Adipocyte (in vitro differentiated cells): Measurements from ENCODE around the gene DNAJC1.

Experiments used
- DNase-seq: peaks from one replicate; pipeline ENCODE4 v3.0.0-alpha.2; 2015; ENCODE audit warnings: low read depth
- H3K27me3 ChIP-seq: replicated peaks from 2 replicates; pipeline ENCODE4 v1.7.0; 2013; ENCODE audit warnings: mild to moderate bottlenecking, low read length, moderate library complexity; ENCODE audit not compliant: control insufficient read depth, insufficient read depth
- H3K36me3 ChIP-seq: 2 replicates; pipeline ENCODE4 v1.7.0; 2013; ENCODE audit warnings: low read length, mild to moderate bottlenecking, moderate library complexity; ENCODE audit not compliant: control insufficient read depth, insufficient read depth, severe bottlenecking
- H3K4me1 ChIP-seq: 2 replicates; pipeline ENCODE4 v1.7.0; 2013; ENCODE audit warnings: mild to moderate bottlenecking, low read length, moderate library complexity; ENCODE audit not compliant: control insufficient read depth, insufficient read depth
- H3K4me3 ChIP-seq: 2 replicates; pipeline ENCODE4 v1.7.0; 2013; ENCODE audit warnings: mild to moderate bottlenecking, low read length, moderate library complexity
- H3K9ac ChIP-seq: 2 replicates; pipeline ENCODE4 v1.7.0; 2013; ENCODE audit warnings: mild to moderate bottlenecking, low read length, moderate library complexity
- H3K9me3 ChIP-seq: 2 replicates; pipeline ENCODE4 v1.7.0; 2013; ENCODE audit warnings: mild to moderate bottlenecking, low read length, moderate library complexity; ENCODE audit not compliant: control insufficient read depth

DNAJC1 gene

DNA sequence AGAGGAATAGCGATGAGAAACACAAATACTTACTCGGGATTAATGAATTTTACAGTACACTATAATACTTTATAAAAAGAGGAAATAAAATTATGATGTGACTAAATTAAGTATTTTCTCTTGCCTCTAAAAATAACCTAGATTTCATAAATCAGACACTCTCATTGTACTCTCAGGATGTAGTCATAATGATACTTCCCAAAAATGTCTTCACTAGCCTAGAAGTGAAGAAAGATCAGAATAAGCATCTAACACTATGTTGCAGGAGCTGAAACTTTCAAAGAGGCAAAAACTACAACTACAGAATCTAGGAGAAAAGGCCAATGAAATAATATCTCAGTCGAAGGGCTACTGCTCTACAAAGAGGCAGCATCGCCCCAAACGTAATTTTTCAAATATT is 49.4 kb downstream of the DNAJC1 start:
- Histone ChIP-seq H3K27me3 (no peaks in the 10 kb centered on the region), H3K4me1 (peaks cover 3% of the 10 kb centered on the region), H3K36me3 (no peaks in the 10 kb centered on the region), H3K9me3 (no peaks in the 10 kb centered on the region), H3K9ac (peak overlapping the region; percentile 20), H3K4me3 (no peak overlapping the region)
- no peak for DNase-seq

- Histone ChIP-seq H3K9ac (peak overlapping the region; percentile 20), H3K36me3 (no peaks in the 10 kb centered on the region), H3K4me1 (peaks cover 3% of the 10 kb centered on the region), H3K27me3 (no peaks in the 10 kb centered on the region), H3K9me3 (no peaks in the 10 kb centered on the region), H3K4me3 (no peak overlapping the region)
- peak; percentile 65 for DNase-seq
These were observed 49.9 kb downstream of the DNAJC1 start for GRCh38 chr10:21953585-21954057.

DNA sequence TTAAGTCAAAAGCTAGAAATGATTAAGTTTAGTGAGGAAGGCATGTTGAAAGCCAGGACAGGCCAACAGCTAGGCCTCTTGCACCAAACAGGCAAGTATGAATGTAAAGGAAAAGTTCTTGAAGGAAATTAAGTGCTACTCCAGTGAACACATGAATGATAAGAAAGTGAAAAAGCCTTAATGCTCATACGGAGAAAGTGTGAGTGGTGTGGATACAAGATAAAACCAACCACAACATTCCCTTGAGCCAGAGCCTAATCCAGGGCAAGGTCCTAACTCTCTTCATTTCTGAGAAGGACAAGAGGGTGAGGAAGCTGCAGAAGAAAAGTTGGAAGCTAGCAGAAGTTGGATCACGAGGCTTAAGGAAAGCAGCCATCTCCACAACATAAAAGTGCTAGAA is 53.0 kb downstream of the DNAJC1 start:
- H3K36me3 ChIP-seq: no peaks in the 10 kb centered on the region
- H3K4me3 ChIP-seq: no peak overlapping the region
- no peaks in the 10 kb centered on the region for H3K27me3 ChIP-seq
- peaks cover 3% of the 10 kb centered on the region for H3K4me1 ChIP-seq
- H3K9me3 ChIP-seq: no peaks in the 10 kb centered on the region
- DNase-seq: no peak
- H3K9ac ChIP-seq: no peak overlapping the region

DNA sequence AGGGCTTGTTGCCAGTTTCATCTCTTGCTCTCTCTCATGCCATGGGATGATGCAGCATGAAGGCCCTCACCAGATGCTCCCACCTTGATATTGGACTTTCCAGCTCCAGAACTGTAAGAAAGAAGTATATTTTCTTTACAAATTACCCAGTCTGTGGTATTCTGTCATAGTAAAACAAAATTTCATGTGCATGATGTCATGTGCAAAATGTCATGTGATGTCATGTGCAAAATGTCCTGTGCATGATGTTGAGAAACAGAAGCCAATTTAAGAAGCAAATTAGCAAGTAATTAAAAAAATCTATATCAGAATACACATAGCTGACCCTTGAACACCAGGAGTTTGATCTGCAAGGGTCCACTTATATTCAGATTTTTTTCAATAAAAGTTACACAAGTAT is 56.6 kb downstream of the DNAJC1 start:
- H3K9me3 ChIP-seq: no peaks in the 10 kb centered on the region
- no peaks in the 10 kb centered on the region for H3K36me3 ChIP-seq
- no peaks in the 10 kb centered on the region for H3K27me3 ChIP-seq
- peaks cover 5% of the 10 kb centered on the region for H3K4me1 ChIP-seq
- DNase-seq: no peak
- no peak overlapping the region for H3K9ac ChIP-seq
- no peak overlapping the region for H3K4me3 ChIP-seq

GRCh38 chr10:21944727-21945386 is 58.7 kb downstream of the DNAJC1 start:
- no peak overlapping the region for H3K9ac ChIP-seq
- no peaks in the 10 kb centered on the region for H3K36me3 ChIP-seq
- peaks cover 5% of the 10 kb centered on the region for H3K4me1 ChIP-seq
- no peak overlapping the region for H3K4me3 ChIP-seq
- no peaks in the 10 kb centered on the region for H3K27me3 ChIP-seq
- no peak for DNase-seq
- no peaks in the 10 kb centered on the region for H3K9me3 ChIP-seq

GRCh38 chr10:21943633-21944265 is 59.8 kb downstream of the DNAJC1 start:
- Histone ChIP-seq H3K36me3 (no peaks in the 10 kb centered on the region), H3K4me3 (no peak overlapping the region)
- DNase-seq: peak; percentile 51

DNA sequence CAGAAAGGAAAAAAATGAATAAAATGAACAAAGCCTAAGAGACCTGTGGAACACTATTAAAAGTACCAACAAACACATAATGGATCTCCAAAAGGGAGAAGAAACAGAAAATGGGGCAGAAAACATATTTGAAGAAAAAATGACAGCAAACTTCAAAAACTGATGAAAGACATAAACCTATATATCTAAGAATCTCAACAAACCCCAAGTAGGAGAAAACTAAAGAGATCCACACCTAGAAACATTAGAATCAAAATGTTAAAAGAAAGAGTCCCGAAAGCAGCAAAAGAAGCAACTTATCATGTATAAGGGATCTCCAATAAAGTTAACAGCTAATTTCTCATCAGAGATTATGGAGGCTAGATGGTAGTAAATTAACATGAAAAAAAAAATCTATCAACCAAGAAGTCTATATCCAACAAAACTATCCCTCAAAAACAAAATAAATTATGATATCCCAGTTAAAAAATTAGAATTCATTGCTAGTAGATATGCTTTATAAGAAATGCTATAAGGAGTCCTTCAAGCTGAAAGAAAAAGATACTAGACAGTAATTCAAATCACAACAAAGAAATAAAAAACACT is 68.0 kb downstream of the DNAJC1 start:
- Histone ChIP-seq H3K9ac (no peak overlapping the region), H3K27me3 (no peaks in the 10 kb centered on the region), H3K9me3 (peaks cover 16% of the 10 kb centered on the region), H3K4me1 (no peaks in the 10 kb centered on the region), H3K4me3 (peak overlapping the region; percentile 34), H3K36me3 (no peaks in the 10 kb centered on the region)
- DNase-seq: no peak

More at GRCh38 chr10:21943633-21944265, 59.8 kb downstream of the DNAJC1 start:
- H3K27me3 ChIP-seq: no peaks in the 10 kb centered on the region
- H3K9me3 ChIP-seq: no peaks in the 10 kb centered on the region
- H3K4me1 ChIP-seq: peaks cover 5% of the 10 kb centered on the region
- H3K9ac ChIP-seq: no peak overlapping the region

DNA sequence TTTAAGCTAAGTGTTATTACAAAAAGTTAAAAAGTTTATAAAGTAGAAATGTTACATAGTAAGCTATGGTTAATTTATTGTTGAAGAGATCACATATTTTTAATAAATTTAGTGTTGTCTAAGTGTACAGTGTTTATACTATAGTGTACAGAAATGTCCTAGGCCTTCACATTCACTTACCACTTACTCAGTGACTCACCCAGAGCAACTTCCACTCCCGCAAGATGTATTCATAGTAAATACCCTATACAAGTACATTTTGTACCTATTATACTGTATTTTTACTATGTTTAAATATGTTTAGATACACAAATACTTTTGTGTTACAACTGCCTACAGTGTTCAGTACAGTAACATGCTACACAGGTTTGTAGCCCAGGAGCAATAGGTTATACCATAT is 69.2 kb downstream of the DNAJC1 start:
- no peak for DNase-seq
- Histone ChIP-seq H3K9me3 (peaks cover 16% of the 10 kb centered on the region), H3K9ac (no peak overlapping the region), H3K4me3 (no peak overlapping the region), H3K36me3 (no peaks in the 10 kb centered on the region), H3K27me3 (no peaks in the 10 kb centered on the region), H3K4me1 (no peaks in the 10 kb centered on the region)

GRCh38 chr10:21929070-21929469 is 74.5 kb downstream of the DNAJC1 start:
- DNase-seq: peak; percentile 38
- no peaks in the 10 kb centered on the region for H3K36me3 ChIP-seq
- no peak overlapping the region for H3K4me3 ChIP-seq
- no peak overlapping the region for H3K9ac ChIP-seq
- peaks cover 22% of the 10 kb centered on the region for H3K4me1 ChIP-seq
- no peaks in the 10 kb centered on the region for H3K9me3 ChIP-seq
- H3K27me3 ChIP-seq: no peaks in the 10 kb centered on the region

- no peaks in the 10 kb centered on the region for H3K9me3 ChIP-seq
- H3K36me3 ChIP-seq: no peaks in the 10 kb centered on the region
- H3K9ac ChIP-seq: peak overlapping the region; percentile 40
- no peaks in the 10 kb centered on the region for H3K27me3 ChIP-seq
- DNase-seq: peak; percentile 84
- H3K4me3 ChIP-seq: peak overlapping the region; percentile 53
- H3K4me1 ChIP-seq: peaks cover 22% of the 10 kb centered on the region
These were observed 75.7 kb downstream of the DNAJC1 start for GRCh38 chr10:21927631-21928353.

- Histone ChIP-seq H3K27me3 (no peaks in the 10 kb centered on the region), H3K36me3 (no peaks in the 10 kb centered on the region), H3K9me3 (no peaks in the 10 kb centered on the region), H3K9ac (peak overlapping the region; percentile 49), H3K4me1 (peaks cover 22% of the 10 kb centered on the region), H3K4me3 (peak overlapping the region; percentile 54)
- DNase-seq: peak; percentile 96
These were observed 76.6 kb downstream of the DNAJC1 start for GRCh38 chr10:21926949-21927348.
